Peyer's patch (tissue), 4 donors: ENCODE results near the gene ASPN.

ENCODE experiments used
- CTCF ChIP-seq, 6 experiments: fragments of 450-650 bp in 4 of 6; fragments of 200-600 bp in 2 of 6; sonication (generic) in 1 of 6; IDR thresholded peaks; one replicate each; pipeline ENCODE4 v1.5.1; 2017 to 2019; ENCODE audit warnings: antibody characterized with exemption in 6 of 6, mild to moderate bottlenecking in 3 of 6, moderate library complexity in 1 of 6
- POLR2A ChIP-seq, 2 donors: fragments of 450-650 bp; IDR thresholded peaks; one replicate each; pipeline ENCODE4 v1.5.1; 2017; ENCODE audit warnings: antibody characterized with exemption in 2 of 2, mild to moderate bottlenecking in 2 of 2, moderate library complexity in 2 of 2

DNA sequence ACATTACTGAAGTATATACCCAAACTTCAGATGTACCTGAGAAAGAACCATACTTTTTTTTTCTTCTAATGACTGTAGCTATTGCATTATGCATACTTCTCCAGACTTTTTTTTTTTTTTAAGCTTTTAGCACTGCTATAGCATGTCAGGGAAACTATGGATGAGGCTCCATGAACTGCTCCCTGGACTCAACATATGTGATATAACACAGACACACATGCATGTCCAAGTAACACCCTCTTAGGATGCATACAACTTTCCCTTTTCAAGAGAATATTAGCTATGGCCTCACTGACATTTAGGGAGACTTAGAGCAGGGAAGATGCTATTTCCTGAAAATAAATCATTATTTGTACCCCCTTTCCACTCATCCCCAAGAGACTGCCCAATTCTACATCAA is 499 bp upstream of the ASPN start:
- TF ChIP-seq POLR2A (IDR thresholded peaks at IDR 0.05) (no peak), CTCF (IDR thresholded peaks at IDR 0.05) (no peak)
